SK-N-SH treated with all-trans-retinoic acid at 6 μM for 48 hours (cell line): ENCODE results near the gene KIZ.
"Not testable (repeated sequence)": the region's sequence is repeated elsewhere in the genome, so short reads cannot be mapped to it uniquely, and the experiment has no call there.

Source experiments
- ARNTL ChIP-seq: fragments of 450-650 bp; formaldehyde crosslinking; IDR thresholded peaks from 2 replicates; pipeline ENCODE4 v1.5.0; 2020; ENCODE audit warnings: low read depth, mild to moderate bottlenecking, moderate library complexity, borderline replicate concordance
- BACH2 ChIP-seq: fragments of 250-450 bp; sonication (Bioruptor Pico); IDR thresholded peaks from 2 replicates; pipeline ENCODE4 v1.9.0; 2021; ENCODE audit warnings: mild to moderate bottlenecking, borderline replicate concordance
- CSDC2 ChIP-seq: fragments of 250-450 bp; sonication (Bioruptor Pico); IDR thresholded peaks from 2 replicates; pipeline ENCODE4 v1.5.0; 2020; ENCODE audit warnings: mild to moderate bottlenecking, moderate library complexity
- ZC3H10 ChIP-seq: fragments of 250-450 bp; sonication (Bioruptor Pico); IDR thresholded peaks from 2 replicates; pipeline ENCODE4 v1.5.1; 2021; ENCODE audit warnings: mild to moderate bottlenecking, moderate library complexity
- ZFP3 ChIP-seq: fragments of 250-450 bp; sonication (Bioruptor Pico); IDR thresholded peaks from 2 replicates; pipeline ENCODE4 v1.5.0; 2020; ENCODE audit warnings: mild to moderate bottlenecking, moderate library complexity
- ZFP30 ChIP-seq: fragments of 450-650 bp; formaldehyde crosslinking; IDR thresholded peaks from 2 replicates; pipeline ENCODE4 v1.5.0; 2022; ENCODE audit warnings: mild to moderate bottlenecking, moderate library complexity
- ZNF8 ChIP-seq: fragments of 450-650 bp; formaldehyde crosslinking; IDR thresholded peaks from 2 replicates; pipeline ENCODE4 v1.5.0; 2020; ENCODE audit warnings: mild to moderate bottlenecking, moderate library complexity

- not testable (repeated sequence) for TF ChIP-seq ZFP30; ZFP3 (CRISPR knock-in tag); CSDC2 (CRISPR knock-in tag); ZC3H10; BACH2 (CRISPR knock-in tag); ARNTL (CRISPR knock-in tag); ZNF8
These were observed 42.2 kb downstream of the KIZ start for GRCh38 chr20:21168061-21168460.
